ENCODE data around the gene ISM2. TPM values are rescaled to one million over a fixed set of nuclear protein-coding genes. Genes with fewer than 3 reads are reported as not detected.
A peak's percentile ranks its signal among the peaks of the same experiment; 100 is the strongest.
"Not testable (repeated sequence)": the region's sequence is repeated elsewhere in the genome, so short reads cannot be mapped to it uniquely, and the experiment has no call there.

ISM2 gene
- 0.21 TPM for total RNA-seq (ENCODE audit: unreplicated experiment)
- long read RNA-seq, result 0 reads

- H3K27ac Mint-ChIP-seq (ENCODE audit: unreplicated experiment), result no peak within 1 kb of the TSS
- H3K4me1 Mint-ChIP-seq (ENCODE audit: unreplicated experiment), result peaks cover 3% of the 10 kb centered on the region
- peak; percentile 48 for DNase-seq (ENCODE audit: low spot score)
- peaks cover 4% of the 10 kb centered on the region for H3K36me3 Mint-ChIP-seq (ENCODE audit: low read depth, unreplicated experiment)
- no peaks in the 10 kb centered on the region for H3K9me3 Mint-ChIP-seq (ENCODE audit: unreplicated experiment)
- TF ChIP-seq CTCF (IDR thresholded peaks at IDR 0.05; ENCODE audit: unreplicated experiment), result no peak
- peak within 1 kb of the TSS; percentile 82 for H3K4me3 Mint-ChIP-seq (ENCODE audit: unreplicated experiment)
- H3K27me3 Mint-ChIP-seq (ENCODE audit: unreplicated experiment), result peaks cover 3% of the 10 kb centered on the region
Observed at GRCh38 chr14:77498120-77498979, at the start of gene ISM2. Gene ISM2, minus strand, starts transcription at chr14:77498816. Its CDS starts 23 bp downstream, at chr14:77498793.

- Mint-ChIP-seq H3K27ac (ENCODE audit: unreplicated experiment) (no peak overlapping the region), H3K27me3 (ENCODE audit: unreplicated experiment) (no peaks in the 10 kb centered on the region), H3K4me1 (ENCODE audit: unreplicated experiment) (peaks cover 17% of the 10 kb centered on the region), H3K4me3 (ENCODE audit: unreplicated experiment) (no peak overlapping the region), H3K36me3 (ENCODE audit: low read depth, unreplicated experiment) (peaks cover 26% of the 10 kb centered on the region), H3K9me3 (ENCODE audit: unreplicated experiment) (no peaks in the 10 kb centered on the region)
- DNase-seq (ENCODE audit: low spot score), result peak; percentile 10
- TF ChIP-seq CTCF (IDR thresholded peaks at IDR 0.05; ENCODE audit: unreplicated experiment), result no peak
Observed at GRCh38 chr14:77547512-77548180, 49.0 kb upstream of the ISM2 start.

- H3K9me3 Mint-ChIP-seq (ENCODE audit: unreplicated experiment); DNase-seq (ENCODE audit: low spot score); H3K4me3 Mint-ChIP-seq (ENCODE audit: unreplicated experiment); H3K27ac Mint-ChIP-seq (ENCODE audit: unreplicated experiment); H3K27me3 Mint-ChIP-seq (ENCODE audit: unreplicated experiment): not testable (repeated sequence)
- Mint-ChIP-seq H3K36me3 (ENCODE audit: low read depth, unreplicated experiment) (peaks cover 26% of the 10 kb centered on the region), H3K4me1 (ENCODE audit: unreplicated experiment) (peaks cover 31% of the 10 kb centered on the region)
Observed at GRCh38 chr14:77545171-77545570, 46.6 kb upstream of the ISM2 start.

GRCh38 chr14:77544571-77544970, 46.0 kb upstream of the ISM2 start:
- Mint-ChIP-seq H3K9me3 (ENCODE audit: unreplicated experiment) (no peaks in the 10 kb centered on the region), H3K4me1 (ENCODE audit: unreplicated experiment) (peaks cover 31% of the 10 kb centered on the region), H3K36me3 (ENCODE audit: low read depth, unreplicated experiment) (peaks cover 23% of the 10 kb centered on the region), H3K4me3 (ENCODE audit: unreplicated experiment) (no peak overlapping the region), H3K27ac (ENCODE audit: unreplicated experiment) (no peak overlapping the region), H3K27me3 (ENCODE audit: unreplicated experiment) (peaks cover 2% of the 10 kb centered on the region)
- TF ChIP-seq CTCF (IDR thresholded peaks at IDR 0.05; ENCODE audit: unreplicated experiment), result no peak
- DNase-seq (ENCODE audit: low spot score), result no peak

- Mint-ChIP-seq H3K4me3 (ENCODE audit: unreplicated experiment) (peak overlapping the region; percentile 38), H3K27me3 (ENCODE audit: unreplicated experiment) (peaks cover 2% of the 10 kb centered on the region), H3K36me3 (ENCODE audit: low read depth, unreplicated experiment) (peaks cover 16% of the 10 kb centered on the region), H3K27ac (ENCODE audit: unreplicated experiment) (no peak overlapping the region), H3K4me1 (ENCODE audit: unreplicated experiment) (peaks cover 31% of the 10 kb centered on the region), H3K9me3 (ENCODE audit: unreplicated experiment) (no peaks in the 10 kb centered on the region)
- DNase-seq (ENCODE audit: low spot score), result no peak
- no peak for TF ChIP-seq CTCF (IDR thresholded peaks at IDR 0.05; ENCODE audit: unreplicated experiment)
Observed at GRCh38 chr14:77543637-77544334, 45.2 kb upstream of the ISM2 start.

Data from endothelial cell (in vitro differentiated cells).